GM13976 (cell line): ENCODE results near the gene TNPO1.

ENCODE experiments used
- DNase-seq: peaks from one replicate; pipeline ENCODE4 v3.0.0; 2012; ENCODE audit warnings: low spot score
- in situ Hi-C: fragments of 300-500 bp; cut with MboI; formaldehyde crosslinking; loops from one replicate; pipeline ENCODE4 v1.12.0; 2022; ENCODE audit warnings: low sequenced_read_pairs, mixed read lengths, inconsistent platforms; ENCODE audit not compliant: unreplicated experiment
- TF ChIP-seq, protein P1 (sequence below): IDR thresholded peaks from 2 replicates; pipeline ENCODE4 v1.5.1; 2012; ENCODE audit warnings: borderline replicate concordance, mild to moderate bottlenecking; ENCODE audit not compliant: insufficient read depth; ENCODE audit errors: extremely low read depth, missing control alignments, control extremely low read depth

TNPO1 gene

DNA sequence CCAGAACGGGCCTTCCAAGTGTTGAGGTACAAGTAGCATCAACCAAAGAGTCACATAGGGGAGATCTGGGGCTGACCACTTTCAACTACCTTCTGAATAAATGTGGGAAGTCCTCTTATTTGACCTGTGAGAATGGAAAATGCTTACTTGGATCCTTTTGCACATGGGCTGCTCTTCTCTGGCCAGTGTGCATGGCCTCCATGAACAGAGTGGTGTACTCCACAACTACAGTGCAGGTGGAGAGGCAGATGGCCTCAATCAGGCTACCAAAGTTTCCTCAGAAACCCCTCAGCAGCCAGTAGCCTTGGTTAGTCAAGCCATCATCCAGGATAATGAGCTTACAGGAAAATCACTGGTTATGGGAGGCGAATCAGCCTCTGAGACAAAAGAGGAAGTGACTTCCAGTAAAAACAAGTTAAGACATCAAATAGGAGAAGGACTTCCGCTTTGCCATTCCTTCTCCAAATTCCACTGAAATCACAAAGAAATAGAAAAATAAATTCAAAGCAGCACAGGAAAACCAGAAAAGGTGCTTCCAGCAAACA, 121.1 kb downstream of the TNPO1 start:
- in situ Hi-C loops, result no loop called here
- DNase-seq, result no peak
- TF ChIP-seq, protein P1, sequence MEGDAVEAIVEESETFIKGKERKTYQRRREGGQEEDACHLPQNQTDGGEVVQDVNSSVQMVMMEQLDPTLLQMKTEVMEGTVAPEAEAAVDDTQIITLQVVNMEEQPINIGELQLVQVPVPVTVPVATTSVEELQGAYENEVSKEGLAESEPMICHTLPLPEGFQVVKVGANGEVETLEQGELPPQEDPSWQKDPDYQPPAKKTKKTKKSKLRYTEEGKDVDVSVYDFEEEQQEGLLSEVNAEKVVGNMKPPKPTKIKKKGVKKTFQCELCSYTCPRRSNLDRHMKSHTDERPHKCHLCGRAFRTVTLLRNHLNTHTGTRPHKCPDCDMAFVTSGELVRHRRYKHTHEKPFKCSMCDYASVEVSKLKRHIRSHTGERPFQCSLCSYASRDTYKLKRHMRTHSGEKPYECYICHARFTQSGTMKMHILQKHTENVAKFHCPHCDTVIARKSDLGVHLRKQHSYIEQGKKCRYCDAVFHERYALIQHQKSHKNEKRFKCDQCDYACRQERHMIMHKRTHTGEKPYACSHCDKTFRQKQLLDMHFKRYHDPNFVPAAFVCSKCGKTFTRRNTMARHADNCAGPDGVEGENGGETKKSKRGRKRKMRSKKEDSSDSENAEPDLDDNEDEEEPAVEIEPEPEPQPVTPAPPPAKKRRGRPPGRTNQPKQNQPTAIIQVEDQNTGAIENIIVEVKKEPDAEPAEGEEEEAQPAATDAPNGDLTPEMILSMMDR, result no peak

DNA sequence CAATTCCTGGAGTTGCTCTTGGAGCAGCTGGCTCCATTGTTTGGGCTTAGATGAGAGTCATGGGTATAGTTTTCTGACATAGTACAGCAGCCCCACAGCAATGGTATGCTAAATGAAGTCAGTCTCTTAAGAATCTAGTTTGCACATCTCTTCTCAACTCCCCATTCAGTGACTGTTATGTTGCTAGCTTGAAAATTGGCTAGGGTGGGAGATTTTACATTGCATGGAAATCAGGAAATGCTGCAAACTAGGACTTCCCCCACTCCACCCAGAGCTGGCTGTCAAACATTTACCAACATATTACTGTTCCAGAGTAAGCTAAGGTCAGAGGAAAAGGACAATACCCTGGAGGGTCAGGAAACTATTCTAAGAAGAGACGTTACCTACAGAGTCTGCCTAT, 121.7 kb downstream of the TNPO1 start:
- no peak for DNase-seq
- in situ Hi-C loops, result no loop called here
- TF ChIP-seq, protein P1, result no peak

DNA sequence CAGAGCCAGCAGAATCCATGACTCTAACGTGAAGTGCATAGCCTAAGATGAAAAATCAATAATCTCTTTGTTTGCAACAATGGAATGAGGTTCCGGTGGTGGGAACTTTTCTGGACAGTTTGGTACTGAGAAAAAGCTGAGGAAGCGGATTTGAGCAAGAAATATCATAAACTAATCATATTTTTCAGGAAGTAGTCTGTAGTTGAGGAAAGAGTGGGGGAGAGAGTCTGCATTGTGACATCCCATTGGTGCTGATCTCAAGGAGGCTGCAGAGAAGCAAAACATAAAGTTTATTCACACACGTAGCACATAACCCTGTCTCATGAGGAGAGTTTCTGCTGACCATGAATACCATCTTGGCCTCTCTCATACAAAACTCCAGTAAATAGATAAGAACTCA, 123.6 kb downstream of the TNPO1 start:
- no peak for DNase-seq

DNA sequence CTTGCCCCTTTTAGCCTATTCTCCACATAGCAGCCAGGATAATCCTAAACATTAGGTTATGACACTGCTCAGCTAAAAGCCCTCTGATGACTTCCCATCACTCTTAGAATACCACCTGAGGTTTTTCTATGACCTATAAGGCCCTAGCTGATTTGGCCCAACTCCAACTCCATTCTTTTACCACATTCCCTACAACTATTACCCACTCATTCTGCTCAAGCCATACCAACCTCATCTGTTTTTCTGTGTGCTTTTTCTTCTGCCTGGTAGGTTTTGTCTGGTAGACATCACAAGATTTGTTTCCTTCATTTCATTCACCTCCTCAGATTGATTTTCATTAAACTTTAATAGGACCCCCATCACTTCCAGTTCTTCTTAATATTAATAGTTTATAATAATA, 126.8 kb downstream of the TNPO1 start:
- in situ Hi-C loops, result no loop called here
- TF ChIP-seq, protein P1, result no peak
- DNase-seq, result no peak

More for the DNA sequence above, 123.6 kb downstream of the TNPO1 start:
- in situ Hi-C loops, result no loop called here
- TF ChIP-seq, protein P1, result no peak

DNA sequence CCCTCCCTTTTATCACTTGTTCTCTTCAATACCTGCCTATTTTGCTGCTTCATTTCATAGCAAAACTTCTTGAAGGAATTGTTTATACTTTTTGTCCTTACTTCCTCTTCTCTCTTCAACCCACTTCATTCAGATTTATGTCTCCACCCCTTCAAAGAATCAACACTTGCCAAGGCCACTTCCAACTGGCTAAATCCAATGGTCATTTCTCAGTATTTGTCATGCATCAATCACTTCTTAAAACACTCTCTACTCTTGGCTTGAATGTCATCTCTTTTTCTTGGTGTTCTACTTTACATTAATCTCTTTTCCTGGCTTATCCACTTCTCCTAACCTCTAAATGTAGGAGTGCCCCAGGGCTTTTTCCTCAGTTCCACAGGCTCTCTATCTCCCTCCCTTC, 131.0 kb downstream of the TNPO1 start:
- in situ Hi-C loops, result no loop called here
- TF ChIP-seq, protein P1, result no peak
- DNase-seq, result no peak

DNA sequence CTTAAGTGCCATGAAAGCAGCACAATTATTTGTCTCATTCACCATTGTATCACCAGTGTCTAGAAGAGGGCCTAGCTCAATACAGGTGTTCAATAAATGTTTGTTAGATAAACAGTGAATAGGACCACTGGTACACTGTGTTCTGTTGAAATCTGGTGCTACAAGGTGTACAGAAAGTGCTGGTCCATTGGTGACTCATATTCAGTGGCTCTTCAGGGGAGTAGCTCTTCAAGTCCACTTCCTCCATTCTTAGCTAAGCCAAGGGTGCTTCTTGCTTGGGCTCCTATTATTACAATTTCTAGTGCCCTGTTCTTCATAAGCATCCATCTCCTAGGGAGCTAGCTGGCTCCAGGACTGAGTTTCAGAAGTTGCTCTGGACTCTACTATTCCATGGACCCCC, 133.0 kb downstream of the TNPO1 start:
- in situ Hi-C loops, result no loop called here
- DNase-seq, result no peak
- TF ChIP-seq, protein P1, result no peak
